HG02588 (cell line): Measurements from ENCODE around the gene ADGRL2.

Experiments
- ATAC-seq: cut with Tn5 transposase; IDR thresholded peaks from one replicate; pipeline ENCODE4 v1.9.1; 2021; ENCODE audit warnings: mild to moderate bottlenecking, moderate library complexity; ENCODE audit not compliant: unreplicated experiment

The ADGRL2 gene

DNA sequence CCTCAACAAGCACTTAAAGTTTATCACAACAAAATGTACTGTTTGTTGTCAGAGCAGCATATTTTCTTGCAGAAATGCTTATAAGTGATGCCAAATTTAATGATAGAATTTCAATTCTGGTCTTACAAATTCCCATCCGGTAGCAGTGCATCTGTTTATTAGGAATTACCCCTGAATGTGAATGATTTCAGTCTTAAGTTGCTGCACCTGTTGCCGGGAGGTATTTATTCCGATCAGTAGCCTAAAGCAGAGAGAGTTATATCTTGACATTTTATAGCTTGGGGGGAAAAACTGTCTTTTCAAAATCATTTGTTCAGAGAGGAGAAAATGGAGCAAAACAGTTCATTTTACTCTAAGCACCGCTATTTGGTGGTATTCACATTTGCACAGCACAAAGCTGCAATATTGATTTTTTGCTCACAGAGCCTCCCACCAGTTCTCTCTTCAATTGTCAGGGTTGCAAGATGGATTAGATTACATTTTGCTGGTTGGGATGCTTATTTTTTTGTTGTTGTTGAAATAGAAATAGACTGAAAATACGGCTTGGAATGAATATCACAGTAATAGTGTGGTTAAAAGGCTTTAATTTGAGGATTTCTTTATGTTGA, 98.6 kb downstream of the ADGRL2 start:
- ATAC-seq = no peak

DNA sequence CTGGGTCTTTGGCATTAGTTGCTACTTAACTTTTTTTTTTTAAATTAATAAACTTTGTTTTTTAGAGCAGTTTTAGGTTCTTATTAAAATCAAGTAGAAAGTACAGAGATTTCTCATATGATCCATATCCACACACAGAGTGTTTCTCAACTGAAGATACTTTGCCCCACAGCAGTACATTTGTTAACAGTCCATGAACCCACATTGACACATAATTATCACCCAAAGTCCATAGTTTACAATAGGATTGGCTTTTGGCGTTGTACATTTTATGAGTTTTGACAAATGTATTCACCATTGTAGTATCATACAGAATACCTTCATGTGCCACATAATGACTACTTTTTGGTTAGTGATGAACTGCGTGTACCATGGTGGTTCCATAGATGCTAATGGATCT, 106.8 kb downstream of the ADGRL2 start:
- no peak for ATAC-seq

DNA sequence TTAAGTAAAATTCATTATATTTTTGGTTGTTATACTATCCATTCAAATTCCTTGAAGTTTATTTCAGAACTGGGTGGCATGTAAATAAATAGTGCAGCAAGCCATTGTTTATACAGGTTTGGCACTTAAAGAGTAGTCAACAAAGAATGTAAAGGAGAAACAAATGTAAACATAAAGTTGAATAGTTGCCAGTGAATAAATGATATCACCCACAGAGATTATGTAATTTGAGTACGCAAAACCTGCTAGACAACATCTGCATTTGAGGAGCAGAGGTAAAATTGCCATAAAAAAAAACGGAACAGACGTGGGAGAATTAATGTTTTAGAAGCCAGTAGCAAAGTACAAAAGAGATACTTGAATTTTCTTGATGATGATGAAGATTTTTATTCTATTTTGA, 111.6 kb downstream of the ADGRL2 start:
- ATAC-seq = no peak

DNA sequence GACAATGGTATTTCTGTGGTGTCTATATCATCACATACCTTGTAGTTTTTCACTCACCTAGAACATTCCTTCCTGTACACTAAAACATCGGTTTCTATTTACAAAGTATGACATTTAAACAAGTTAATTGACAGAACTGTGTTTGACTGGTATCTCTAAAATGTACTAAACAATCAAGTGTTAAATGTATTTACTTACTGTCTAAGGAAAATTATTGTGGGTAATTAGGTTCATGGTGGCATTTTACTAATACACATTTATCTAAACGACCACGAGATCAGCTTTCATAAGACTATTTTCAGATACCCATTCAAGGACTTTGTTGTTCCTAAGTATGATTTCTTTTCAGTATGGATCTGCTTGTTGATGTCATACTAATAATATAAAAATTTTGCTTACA, 115.2 kb downstream of the ADGRL2 start:
- ATAC-seq = no peak

DNA sequence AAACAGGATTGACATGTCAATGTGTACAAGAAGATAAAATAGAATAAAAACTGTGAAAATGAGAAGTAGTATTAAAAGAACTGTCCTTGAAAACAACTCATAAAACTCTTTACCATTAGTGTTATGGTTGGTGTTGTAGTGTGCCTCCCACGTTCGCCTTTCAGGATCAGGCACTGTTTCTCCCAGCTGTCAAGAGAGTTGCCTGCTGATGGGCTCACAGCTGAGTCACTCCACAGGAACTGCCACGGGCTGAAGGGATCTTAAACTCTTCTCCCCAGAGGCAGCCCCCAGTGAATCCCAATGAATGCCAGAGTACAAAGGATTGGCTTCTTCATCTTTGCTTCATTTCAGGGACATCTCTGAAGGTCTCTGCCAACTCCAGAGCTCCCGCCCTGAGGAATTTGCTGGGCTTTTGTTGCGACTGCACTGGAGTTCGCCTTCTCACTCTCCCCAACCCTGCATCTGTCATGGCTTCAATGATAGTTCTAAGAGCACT, 119.6 kb downstream of the ADGRL2 start:
- no peak for ATAC-seq

DNA sequence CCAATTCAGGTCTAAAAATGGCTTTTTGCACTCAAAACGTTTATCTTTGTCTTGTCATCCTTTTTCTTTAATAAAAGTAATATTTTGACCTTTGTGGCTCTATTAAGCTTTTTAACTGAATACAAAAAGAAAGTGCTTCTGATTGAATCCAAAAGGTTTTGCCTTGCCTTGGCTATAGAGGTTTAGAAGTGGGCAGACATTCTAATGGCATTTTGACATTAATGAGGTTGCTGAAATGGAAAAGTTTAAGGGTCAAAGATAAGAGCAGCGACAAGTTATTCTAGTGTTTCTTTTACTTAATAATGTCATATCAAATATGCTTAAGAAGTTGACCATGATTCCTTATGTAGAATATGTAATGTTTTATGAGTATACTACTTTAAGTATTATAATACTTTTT, 120.2 kb downstream of the ADGRL2 start:
- ATAC-seq = no peak

DNA sequence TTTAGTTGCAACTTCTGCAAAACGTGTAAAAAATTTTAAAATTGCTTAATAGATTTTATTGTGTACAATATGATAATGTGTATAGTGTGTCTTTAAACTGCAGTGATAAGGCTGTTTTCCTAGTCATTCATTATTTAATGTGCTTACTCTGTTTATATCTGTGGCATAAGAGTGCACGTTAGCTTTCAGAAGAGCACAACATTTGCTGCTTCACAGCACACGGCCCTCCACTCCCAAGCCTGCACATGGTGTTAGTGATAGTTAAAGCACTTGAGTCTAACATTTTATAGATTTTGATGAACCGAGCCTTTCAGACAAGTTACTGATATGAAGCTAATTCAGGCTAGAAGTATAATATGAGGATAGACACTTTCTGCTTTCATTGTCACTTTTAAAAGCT, 120.6 kb downstream of the ADGRL2 start:
- ATAC-seq = no peak

DNA sequence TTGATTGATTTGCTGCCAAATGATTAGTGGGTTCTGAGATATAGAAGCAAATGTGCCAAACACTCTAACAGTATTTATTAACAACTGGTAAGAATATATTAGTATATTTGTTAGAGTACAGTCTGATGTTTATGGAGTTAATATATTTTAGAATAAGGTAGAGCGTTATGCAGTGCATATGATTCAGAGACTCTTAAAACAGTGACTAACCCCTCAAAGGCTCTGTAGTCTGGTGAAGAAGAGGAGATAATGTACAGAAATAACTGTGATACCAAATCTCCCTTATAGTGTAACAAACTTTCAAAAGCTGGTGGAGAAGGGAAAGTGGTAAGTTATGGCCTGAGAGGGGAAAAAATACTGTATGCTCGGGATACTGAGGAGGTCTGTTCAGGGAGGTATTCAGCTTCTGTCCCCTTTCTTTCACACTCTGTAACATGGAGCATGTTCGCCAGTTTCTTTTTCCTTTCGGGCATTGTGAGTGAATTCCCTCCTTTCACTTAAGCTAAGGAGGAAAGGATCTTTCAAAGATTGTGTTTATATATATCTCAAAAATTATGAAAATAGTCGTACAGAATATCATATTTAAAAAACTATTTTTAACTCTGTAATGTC, 121.2 kb downstream of the ADGRL2 start:
- no peak for ATAC-seq

DNA sequence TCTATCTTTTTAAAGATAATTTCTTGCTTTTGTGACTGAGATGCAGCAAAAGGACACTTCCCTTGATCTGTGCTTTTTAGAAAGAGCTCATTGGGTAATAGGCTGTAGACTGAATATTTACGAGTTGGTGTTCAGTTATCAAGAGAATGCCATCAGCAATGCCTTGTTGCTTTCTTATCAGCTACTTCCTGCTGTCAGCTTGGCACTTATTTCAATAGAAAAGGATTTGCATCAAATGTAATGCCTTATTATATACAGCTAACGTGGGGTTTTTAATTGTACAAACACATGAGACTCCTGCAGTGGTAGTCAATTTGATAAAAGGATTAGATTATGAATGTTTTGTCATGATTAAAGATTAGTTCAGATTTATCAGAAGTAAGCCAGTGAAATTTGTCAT, 122.2 kb downstream of the ADGRL2 start:
- ATAC-seq = no peak

DNA sequence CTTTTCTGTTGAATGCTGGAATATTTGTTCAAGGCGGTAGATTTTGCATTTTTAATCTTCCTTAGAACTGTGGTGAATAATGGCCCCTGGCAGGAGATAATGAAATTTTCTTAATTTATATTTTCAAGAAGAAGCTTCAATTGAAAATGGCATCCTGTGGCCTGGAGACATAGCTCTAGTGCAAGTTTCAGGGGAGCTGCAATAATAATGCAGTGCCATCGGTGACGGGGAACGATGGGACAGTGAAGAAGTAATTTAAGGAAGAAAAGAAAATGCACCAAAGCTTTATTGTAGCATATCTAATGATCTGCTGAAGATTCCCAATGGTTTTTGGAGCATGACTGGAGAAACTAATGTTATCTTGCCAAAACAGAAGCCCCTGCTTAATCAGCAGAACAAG, 128.4 kb downstream of the ADGRL2 start:
- no peak for ATAC-seq

DNA sequence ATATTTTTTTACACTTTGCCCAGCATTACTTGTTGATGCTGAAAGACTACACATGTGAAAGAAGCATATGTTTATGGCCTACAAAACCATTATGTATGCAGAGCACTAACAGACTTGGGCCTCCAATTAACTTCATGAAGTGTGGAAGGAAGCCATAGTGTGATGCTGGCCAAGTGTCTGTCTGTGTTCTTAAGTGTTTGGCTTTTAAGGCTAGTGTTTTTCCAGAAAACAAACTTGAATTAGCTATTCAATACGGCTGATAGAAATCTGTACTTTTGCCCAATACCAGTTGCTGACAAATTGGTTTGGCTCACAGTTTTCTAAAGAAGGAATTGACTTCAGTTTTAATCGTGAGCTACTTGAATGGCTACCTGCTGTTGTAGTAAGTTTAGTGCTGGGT, 136.1 kb downstream of the ADGRL2 start:
- no peak for ATAC-seq

DNA sequence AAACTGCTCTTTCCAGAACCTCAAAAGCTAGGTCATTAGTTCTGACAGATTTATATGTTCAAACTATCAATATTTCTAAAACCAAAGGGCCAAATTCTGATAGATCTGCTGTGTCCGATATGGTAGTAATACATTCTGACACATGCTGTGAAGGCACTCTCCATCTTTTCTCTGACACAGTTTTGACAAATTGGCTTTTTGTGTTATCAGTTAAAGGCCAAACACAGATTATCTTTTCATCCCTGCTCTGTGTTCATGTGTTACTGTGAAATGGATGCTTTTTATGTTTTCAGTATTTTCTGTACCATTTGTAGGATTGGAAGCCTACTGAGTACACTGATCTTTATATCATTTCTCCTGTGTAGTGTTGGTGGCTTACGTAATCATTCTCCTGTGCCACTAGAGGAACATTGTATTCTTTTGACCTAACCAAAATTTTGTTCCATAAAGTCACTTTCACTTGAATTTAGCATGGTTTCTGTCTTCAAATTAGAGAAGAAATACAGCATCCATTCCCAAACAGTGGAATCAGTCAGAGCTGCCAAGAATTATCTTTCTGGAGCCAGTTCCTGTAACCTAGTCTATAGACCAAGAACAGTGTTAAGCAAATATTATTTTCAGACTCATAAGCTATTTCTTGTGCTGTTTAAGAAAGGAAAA, 137.2 kb downstream of the ADGRL2 start:
- ATAC-seq = no peak

DNA sequence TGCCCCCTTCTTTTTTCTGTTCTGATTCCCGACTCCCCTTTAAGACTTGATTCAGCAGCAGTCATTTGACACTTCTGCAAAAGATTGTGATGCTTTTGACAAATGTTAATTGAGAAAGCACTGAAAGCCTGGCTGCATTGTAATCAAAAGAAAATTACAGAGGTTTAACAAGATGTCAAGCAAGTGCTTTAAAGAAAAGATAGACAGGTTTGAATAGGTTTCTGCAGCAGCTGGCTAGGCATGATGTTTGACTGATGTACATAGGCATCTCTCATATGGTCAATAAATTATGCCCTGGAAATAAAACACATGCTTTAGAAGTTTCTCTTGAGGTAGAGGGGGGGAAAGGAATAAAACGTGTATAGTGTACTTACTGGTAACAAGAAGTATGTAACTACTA, 147.8 kb downstream of the ADGRL2 start:
- ATAC-seq = no peak

DNA sequence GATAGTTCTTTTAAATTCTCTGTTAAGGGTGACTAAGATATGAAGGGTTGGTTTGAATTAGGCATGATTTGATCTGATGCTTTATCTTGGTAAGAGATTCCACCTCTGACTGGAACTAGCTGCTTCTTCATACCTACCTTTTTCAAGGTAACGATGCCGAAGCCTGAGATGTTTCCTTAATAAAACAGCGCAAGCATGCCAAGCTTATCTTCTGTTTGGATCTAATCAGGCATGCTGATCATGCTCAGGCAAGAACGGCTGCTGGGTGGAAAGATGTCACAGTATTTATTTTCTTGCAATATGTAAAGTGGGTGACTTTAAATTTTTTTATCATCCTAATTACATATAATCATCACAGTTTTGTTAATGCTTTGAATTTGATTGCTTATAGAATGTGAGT, 148.7 kb downstream of the ADGRL2 start:
- ATAC-seq = no peak

DNA sequence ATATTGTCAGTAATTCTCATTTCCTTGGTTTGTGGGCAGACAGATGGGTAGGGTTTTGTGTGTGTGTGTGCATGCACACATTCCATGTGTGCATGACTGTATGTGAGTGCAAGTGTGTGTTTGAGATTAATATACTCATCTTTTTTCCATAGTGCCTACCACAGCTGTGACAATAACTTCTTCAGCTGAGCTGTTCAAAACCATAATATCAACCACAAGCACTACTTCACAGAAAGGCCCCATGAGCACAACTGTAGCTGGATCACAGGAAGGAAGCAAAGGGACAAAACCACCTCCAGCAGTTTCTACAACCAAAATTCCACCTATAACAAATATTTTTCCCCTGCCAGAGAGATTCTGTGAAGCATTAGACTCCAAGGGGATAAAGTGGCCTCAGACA, 149.3 kb downstream of the ADGRL2 start:
- no peak for ATAC-seq

DNA sequence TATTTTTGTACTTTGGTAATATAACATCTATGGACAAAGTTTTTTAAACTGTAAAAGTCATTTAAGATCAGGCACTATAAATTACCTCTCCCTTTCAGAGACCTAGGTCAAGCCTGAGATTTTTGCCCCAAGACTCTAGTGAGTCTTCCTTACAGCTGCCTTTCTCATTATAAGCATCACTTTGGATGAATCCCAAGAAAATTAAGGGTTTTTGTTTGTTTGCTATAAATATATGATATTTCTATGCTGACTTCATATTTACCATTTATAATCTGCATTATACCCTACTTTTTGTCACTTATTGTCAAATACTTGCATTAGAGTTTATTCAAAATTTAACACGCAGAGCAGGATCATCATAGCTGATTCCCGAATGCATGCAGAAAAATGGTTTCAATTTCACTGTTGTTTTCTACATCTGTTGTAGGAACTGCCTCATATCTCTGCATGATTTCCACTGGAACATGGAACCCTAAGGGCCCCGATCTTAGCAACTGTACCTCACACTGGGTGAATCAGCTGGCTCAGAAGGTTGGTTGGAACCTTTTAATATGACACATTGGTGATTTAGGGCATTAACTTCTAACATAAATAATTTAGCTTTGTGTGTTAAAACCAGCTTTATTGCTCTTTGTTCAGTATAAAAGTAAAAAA, 150.0 kb downstream of the ADGRL2 start:
- ATAC-seq = no peak

DNA sequence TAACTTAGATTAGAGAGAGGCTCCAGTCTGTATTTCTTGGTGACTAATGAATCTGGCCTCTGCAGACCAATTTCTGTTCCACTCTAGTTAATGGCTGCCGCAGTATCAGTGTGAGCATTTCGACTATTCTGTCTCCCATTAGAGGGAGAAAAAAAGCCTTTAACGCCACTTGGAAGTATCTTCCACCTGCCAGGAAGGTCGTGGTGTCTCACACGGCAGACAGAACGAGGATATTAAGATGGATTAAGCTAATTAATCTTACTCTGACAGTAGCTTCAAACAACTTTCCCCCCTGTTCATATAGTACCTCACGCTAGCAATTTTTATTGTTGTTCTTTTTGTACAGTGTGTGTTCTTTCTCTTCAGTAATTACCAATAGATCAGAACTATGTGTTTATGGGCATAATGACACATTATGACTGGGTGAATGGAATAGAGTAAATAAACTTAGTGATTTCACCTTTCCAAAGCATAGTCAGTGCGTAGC, 153.8 kb downstream of the ADGRL2 start:
- ATAC-seq = no peak

DNA sequence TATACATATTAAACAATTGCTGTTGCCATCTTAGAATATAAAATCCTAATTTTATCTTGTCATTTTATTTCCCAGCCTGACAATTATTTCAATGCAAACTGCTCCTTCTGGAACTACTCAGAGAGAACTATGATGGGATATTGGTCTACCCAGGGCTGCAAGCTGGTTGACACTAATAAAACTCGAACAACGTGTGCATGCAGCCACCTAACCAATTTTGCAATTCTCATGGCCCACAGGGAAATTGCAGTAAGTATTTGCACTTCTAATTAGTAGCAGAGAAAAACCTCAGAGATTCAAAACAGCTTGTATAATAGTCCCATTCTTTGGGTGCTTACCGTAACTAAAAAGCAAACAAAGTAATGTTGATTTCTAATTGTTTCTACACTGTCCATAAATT, 167.2 kb downstream of the ADGRL2 start:
- no peak for ATAC-seq

DNA sequence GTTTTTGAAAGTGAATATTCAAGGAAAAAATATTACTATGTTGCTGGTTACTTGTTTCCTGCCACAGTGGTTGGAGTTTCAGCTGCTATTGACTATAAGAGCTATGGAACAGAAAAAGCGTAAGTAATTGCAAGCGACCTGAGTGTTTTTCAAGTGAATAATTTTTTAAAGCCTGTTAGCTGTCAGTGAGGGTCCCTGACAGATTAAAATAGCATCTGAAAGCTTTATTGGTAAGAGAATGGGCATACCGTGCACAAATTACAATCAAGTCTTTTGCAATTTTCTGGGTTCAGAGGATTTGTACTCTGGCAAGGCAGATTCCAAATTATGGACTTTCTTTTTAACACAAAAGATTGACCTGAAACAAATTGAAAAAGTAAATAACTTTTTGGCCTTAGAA, 169.7 kb downstream of the ADGRL2 start:
- no peak for ATAC-seq

DNA sequence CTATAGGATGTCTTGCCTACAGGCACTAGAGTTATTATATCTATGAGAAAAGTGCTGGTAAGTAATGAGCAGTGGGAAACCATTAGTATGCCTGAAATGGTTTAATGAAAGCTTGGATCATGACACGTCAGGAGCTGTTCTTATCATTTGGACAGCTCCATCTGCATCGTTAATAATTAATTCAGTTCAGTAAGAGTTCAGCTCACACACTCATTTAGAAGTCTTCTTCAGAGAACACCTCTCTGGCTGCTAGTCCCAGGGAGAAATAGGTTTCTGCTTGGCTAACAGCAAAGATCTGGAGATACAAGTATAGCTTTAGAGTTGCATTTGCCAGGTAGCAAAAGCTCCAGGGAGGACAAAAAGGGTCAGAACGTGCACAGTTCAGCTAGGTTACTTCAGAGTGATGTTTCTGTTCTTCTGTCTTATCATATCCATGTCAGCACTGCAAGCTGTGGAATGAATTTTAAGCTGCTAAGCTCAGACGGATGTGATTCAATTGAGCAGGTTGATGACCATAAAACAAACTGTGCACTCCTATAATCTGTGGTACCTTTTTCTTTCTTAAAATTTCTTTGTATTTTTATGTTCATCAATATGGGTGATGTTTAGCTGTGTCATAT, 173.6 kb downstream of the ADGRL2 start:
- no peak for ATAC-seq

DNA sequence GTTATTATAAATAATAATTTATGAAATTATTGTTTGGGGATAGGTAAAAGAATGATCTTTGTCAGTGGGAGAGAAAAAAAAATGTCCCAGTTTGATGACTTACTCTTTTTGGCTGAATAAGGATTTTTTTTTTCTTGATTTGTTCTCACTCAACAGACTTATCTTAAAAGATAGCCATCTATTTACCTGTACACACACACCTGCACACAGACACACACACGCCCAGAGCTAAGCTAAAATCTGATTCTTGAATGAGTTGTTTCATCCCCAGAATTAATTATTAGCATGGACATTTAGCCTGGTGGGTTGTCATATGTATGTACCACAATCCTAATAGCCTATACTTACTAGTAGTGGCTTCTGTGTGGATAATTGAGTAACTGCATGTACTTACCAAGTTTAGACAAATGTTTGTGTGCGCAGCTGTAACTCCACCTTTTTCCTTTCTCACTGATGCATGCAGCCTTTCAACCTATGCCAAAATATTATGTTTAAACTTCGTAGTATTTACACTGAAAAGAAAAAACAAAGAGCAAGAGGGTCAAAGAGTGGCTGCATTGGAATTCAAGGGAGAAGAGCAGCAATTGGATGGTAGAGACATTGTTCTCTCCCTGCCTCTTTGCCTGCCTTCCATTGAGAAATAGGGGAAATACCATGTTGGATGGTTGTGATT, 174.3 kb downstream of the ADGRL2 start:
- no peak for ATAC-seq
